ENCODE measurements around the gene HOMER2.

The HOMER2 gene

DNA sequence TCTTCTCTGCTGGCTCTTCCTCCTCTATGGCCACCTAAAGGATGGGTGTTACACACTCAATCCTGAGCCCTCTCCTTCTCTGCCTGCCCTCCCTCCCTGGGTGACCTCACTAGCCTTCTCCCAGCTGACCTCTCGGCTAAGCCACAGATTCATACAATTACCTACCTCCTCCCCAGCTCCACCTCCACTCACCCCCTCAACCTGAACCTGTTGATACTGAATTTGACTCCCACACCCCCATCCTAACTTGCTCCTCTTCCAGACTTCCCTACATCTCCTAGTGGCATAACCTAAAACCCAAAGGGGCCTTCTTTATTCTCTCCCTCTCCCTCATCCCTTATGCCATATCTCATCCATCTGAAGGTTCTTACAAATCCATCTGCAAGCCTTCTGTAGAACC is 17.1 kb downstream of the HOMER2 start:
- H3K4me3 ChIP-seq (ENCODE audit: control insufficient read depth, low read depth, low read length): no peak overlapping the region
- DNase-seq (ENCODE audit: low read depth): no peak
- TF ChIP-seq, protein P1, sequence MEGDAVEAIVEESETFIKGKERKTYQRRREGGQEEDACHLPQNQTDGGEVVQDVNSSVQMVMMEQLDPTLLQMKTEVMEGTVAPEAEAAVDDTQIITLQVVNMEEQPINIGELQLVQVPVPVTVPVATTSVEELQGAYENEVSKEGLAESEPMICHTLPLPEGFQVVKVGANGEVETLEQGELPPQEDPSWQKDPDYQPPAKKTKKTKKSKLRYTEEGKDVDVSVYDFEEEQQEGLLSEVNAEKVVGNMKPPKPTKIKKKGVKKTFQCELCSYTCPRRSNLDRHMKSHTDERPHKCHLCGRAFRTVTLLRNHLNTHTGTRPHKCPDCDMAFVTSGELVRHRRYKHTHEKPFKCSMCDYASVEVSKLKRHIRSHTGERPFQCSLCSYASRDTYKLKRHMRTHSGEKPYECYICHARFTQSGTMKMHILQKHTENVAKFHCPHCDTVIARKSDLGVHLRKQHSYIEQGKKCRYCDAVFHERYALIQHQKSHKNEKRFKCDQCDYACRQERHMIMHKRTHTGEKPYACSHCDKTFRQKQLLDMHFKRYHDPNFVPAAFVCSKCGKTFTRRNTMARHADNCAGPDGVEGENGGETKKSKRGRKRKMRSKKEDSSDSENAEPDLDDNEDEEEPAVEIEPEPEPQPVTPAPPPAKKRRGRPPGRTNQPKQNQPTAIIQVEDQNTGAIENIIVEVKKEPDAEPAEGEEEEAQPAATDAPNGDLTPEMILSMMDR (conservative IDR thresholded peaks at IDR 0.05; ENCODE audit: control insufficient read depth, insufficient read depth, low read depth, low read length): no peak

DNA sequence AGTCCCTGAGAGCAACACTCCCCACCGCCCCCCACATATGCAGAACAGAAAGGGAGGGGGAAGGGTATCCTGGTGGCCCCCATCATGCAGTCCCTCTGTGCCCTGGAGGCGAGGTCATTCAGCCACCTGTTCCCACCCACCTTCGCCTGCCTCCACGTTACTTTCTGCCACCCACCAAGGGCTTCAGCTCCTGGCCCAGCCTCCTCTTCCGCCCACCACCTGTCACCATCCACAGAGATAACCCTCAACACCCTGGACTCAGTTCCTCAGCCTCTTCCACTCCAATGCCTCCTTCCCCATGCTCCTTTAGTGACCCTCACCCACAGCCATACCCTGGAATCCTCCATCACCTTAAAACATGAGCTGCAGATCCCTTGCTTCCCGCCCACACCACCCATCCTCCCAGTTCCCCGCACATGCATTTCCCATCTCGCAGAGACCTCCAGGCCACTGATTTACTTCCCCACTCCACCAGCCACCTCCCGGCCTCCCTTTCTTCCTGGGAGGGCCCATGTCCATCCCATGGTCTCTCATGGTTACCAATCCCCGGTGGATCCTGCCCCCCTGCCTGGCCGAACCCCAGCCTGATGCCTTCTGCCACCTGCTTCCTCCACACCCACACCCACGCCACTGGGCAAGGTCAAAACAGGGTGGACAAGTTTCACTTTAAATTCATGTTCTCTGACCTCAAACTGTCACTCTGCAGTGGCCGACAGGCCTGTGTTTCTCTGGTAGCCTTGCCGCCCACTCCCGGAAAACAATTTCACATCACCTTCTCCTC is 18.2 kb downstream of the HOMER2 start:
- H3K4me3 ChIP-seq (ENCODE audit: control insufficient read depth, low read depth, low read length): no peak overlapping the region
- no peak for DNase-seq (ENCODE audit: low read depth)
- TF ChIP-seq, protein P1 (conservative IDR thresholded peaks at IDR 0.05; ENCODE audit: control insufficient read depth, insufficient read depth, low read depth, low read length): no peak

DNA sequence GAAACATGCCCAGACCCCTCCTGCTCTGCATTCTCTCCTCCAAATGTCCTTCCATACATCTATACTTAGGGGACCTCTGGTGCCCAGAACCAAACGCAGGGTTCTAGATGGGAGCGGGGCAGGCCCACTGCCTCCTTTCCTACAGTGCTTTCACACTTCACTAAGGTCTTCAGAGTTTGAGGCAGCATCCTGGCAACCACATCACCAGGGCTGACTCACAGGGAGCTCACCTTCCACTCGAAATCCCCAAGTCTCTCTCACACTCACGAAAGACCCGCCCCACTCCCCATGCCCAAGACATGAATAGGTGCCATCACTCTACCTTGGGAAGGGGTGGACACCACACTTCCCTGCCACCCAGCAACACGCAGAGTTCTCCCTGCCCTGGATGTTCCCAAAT is 18.9 kb downstream of the HOMER2 start:
- DNase-seq (ENCODE audit: low read depth): no peak
- TF ChIP-seq, protein P1 (conservative IDR thresholded peaks at IDR 0.05; ENCODE audit: control insufficient read depth, insufficient read depth, low read depth, low read length): no peak
- H3K4me3 ChIP-seq (ENCODE audit: control insufficient read depth, low read depth, low read length): no peak overlapping the region

DNA sequence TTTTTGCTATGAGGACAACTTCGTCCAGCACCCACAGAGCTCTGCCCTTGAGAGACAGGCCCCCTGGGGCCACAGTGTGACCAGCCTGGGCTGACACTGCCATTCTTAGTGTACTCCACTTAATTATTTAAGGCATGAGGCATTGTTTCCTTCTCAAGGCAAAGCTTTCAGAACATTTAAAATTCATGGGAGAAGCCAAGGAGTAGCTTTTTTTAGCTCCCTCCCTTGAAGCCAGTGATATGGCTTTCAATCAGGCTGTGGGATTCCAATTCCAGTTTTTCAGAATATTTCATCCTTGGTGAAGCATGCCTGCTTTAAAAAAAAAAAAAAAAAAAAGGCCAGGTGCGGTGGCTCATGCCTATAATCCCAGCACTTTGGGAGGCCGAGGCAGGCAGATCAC is 21.3 kb downstream of the HOMER2 start:
- TF ChIP-seq, protein P1 (conservative IDR thresholded peaks at IDR 0.05; ENCODE audit: control insufficient read depth, insufficient read depth, low read depth, low read length): no peak
- H3K4me3 ChIP-seq (ENCODE audit: control insufficient read depth, low read depth, low read length): no peak overlapping the region
- no peak for DNase-seq (ENCODE audit: low read depth)

DNA sequence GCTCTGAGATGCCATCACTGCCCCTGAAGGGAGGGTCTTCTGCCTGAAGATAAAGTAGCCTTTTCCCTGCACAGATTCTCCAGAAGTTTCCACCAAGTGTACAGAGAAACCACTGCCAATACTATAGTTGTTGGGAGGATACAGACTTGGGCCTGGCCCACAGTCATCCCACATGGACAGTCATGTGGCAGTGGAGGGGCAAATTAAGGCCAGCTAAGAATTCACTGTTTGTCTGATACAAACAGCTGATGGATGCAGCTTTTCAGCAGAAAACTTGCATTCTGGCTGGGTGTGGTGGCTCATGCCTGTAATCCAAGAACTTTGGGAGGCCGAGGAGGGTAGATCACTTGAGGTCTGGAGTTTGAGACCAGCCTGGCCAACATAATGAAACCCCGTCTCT is 22.1 kb downstream of the HOMER2 start:
- H3K4me3 ChIP-seq (ENCODE audit: control insufficient read depth, low read depth, low read length): no peak overlapping the region
- TF ChIP-seq, protein P1 (conservative IDR thresholded peaks at IDR 0.05; ENCODE audit: control insufficient read depth, insufficient read depth, low read depth, low read length): no peak
- no peak for DNase-seq (ENCODE audit: low read depth)

DNA sequence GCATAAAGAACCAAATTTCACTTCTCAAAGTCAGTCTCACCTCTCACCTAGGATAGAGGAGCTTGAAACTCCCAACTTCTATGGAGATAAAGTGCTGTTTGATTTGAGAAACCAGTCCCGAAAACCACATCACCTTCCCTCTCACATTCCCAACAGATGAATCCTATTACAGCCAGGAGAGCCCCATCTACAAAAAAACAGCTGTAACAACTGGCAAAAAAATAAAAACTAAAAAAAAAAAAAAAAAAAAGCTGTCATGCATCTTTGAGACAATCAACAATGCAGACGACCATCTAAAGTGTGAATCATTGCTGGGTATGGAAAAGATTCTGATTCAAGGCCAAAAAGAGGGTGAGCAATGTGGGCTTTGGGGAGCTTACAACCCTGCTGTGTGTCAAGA is 23.8 kb downstream of the HOMER2 start:
- TF ChIP-seq, protein P1 (conservative IDR thresholded peaks at IDR 0.05; ENCODE audit: control insufficient read depth, insufficient read depth, low read depth, low read length): no peak

More for the DNA sequence above, 23.8 kb downstream of the HOMER2 start:
- DNase-seq (ENCODE audit: low read depth): no peak
- H3K4me3 ChIP-seq (ENCODE audit: control insufficient read depth, low read depth, low read length): no peak overlapping the region

Data from fibroblast of mammary gland (primary cell).